Measurements from ENCODE around the gene INTS13.

DNA sequence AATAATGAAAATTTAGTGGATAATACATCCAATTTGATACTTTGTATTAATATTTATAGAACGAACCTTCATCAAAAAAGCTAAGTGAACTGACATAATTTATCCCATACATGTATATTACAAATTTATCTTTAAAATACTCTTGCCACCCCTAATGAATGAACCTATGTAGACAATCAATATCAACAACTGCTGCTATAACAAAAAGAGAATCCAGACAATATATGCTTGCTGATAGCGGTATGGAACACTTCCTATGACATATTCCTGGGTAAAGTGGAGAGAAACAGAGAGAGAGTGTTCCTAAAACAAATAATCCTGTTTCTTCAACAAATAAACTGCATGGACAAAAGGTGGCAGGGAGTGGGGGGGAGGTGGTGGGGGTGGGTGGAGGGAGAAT is 45.1 kb upstream of the INTS13 start:
- TF ChIP-seq REST (IDR thresholded peaks at IDR 0.05) (no peak), JUND (IDR thresholded peaks at IDR 0.05) (no peak), HNF4G (IDR thresholded peaks at IDR 0.05) (no peak), GABPA (IDR thresholded peaks at IDR 0.05 in 1 of 2, conservative IDR thresholded peaks at IDR 0.05 in 1 of 2) (no peak), SP1 (IDR thresholded peaks at IDR 0.05) (no peak), YY1 (IDR thresholded peaks at IDR 0.05) (no peak)
- TF ChIP-seq, protein P1, sequence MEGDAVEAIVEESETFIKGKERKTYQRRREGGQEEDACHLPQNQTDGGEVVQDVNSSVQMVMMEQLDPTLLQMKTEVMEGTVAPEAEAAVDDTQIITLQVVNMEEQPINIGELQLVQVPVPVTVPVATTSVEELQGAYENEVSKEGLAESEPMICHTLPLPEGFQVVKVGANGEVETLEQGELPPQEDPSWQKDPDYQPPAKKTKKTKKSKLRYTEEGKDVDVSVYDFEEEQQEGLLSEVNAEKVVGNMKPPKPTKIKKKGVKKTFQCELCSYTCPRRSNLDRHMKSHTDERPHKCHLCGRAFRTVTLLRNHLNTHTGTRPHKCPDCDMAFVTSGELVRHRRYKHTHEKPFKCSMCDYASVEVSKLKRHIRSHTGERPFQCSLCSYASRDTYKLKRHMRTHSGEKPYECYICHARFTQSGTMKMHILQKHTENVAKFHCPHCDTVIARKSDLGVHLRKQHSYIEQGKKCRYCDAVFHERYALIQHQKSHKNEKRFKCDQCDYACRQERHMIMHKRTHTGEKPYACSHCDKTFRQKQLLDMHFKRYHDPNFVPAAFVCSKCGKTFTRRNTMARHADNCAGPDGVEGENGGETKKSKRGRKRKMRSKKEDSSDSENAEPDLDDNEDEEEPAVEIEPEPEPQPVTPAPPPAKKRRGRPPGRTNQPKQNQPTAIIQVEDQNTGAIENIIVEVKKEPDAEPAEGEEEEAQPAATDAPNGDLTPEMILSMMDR (IDR thresholded peaks at IDR 0.05; ENCODE audit: low read depth, low read length, missing input control), result no peak

All from liver (tissue), 3 donors.